Stimulated activated CD4-positive, alpha-beta T cell treated with anti-CD3 and anti-CD28 coated beads, Interleukin-12 subunit alpha, Interleukin-12 subunit beta, amount 100 ng/mL, for 48 hours (primary cell): Measurements from ENCODE around the gene TMEM135.
"Not testable (repeated sequence)": the region's sequence is repeated elsewhere in the genome, so short reads cannot be mapped to it uniquely, and the experiment has no call there.

ENCODE experiments used
- DNase-seq, 3 donors: peaks; one replicate each; pipeline ENCODE4 v3.0.0-alpha.2; 2020; ENCODE audit warnings: low read depth in 2 of 3, low spot score in 1 of 3

TMEM135 gene

DNA sequence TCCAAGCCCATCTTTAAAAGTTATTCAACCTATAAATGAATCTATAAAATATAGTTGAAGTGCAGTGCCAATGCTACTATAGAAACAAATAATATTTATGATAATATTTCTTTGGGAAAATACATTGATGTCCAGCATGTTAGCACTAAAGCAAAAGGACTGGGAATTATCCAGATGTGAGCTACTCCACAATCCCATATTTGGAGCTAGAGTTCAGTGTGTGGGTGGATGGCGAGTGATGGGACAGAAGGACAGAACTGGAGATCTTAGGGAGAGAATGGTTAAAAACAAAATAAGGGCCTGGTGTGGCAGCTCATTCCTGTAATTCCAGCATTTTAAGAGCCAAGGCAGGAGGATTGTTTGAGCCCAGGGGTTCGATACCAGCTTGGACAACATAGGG is 216.8 kb downstream of the TMEM135 start:
- no peak for DNase-seq

DNA sequence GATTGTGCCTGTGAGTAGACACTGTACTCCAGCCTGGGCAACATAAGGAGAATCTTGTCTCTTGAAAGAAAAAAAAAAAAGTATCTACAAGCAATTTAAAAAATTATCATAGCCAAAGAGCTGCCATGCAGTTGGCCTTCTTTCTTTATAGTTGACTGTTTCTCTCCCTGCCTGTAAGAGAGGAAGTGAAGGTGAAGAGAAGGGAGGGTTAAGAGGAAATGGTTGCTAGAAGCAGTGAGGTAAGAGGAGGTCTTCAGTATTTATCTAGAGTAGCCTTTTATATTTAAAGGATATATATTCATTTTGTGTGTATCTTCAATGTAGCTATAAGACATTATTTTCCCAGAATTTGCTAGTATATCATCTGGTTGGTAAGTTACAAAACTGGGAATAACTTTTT is 217.9 kb downstream of the TMEM135 start:
- no peak for DNase-seq

DNA sequence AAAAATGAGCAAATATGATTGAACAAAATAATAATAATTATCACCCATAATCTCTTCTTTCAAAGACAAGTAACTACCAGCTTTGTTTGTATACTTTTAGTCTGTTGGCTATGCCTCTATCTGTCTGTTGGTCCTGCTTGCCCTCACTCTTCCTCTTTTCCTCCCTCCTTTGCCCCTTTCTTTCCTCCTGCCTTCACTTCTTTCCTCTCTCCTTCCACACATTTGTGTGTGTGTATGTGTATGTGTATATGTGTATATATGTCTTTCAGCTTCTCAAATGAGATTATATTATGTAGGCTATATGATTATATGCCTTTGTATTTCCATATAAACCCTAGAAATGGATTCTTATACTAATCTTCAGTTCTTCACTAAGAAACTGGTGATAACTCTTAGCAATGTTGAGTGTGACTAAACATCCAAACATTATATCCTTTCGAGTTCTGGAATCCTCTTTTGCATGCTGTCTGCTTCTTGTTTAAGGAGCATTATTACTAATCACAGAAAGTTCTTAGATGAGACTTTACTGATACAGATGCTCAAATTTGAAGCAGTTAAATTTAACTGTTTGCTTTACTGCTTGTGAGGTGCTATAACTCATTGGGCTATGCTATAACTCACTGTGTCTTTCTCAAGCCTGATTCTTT is 219.1 kb downstream of the TMEM135 start:
- no peak for DNase-seq

DNA sequence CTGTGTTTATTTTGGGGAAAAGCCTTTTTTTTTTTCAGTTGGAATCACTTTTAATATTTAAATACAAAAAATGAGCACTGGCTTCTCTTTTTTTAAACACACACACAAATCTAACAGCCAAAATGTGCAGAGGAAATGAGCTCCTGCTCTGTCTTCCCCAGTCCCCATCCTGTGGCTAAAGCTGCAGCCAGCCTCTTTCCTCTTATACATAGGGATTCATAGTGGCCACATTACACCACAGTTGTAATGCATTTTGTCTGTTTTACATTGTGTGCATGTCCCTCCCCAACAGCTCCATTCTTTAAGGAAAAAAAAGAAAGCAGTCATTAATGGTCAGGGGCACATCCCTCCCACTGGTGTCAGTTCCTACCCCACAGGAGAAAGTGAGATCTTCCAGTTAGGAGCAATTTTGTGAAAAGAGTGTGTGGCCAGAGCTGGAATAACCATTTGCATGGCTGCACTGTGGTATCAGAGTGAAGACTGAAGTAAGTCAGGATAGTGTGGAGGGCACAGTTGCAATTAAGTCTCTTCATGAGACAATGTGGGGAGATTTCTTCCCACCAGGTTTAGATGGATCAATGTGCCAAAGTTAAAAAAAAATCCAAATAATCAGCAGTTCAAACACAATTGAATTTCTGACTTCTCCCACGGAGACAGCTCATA is 220.6 kb downstream of the TMEM135 start:
- no peak for DNase-seq

DNA sequence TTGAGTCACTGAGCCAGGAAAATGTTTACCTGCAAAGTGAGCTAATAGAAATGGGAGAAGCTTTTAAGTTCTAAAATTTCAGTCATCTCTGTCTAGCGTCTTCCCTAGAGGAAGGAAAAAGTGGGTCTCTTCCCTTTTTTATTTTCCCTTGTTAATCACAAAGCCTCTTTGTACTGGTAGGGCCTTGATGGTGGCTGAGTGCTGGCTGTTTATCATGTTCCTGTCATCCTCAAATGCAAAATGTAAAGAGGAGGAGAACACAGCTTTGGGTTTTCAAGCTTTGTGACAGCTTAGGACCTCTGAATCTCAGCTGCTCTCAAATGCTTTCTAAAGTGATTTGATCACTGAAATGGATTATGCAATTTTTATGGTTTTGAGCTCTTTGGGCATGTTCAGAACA is 222.0 kb downstream of the TMEM135 start:
- no peak for DNase-seq

DNA sequence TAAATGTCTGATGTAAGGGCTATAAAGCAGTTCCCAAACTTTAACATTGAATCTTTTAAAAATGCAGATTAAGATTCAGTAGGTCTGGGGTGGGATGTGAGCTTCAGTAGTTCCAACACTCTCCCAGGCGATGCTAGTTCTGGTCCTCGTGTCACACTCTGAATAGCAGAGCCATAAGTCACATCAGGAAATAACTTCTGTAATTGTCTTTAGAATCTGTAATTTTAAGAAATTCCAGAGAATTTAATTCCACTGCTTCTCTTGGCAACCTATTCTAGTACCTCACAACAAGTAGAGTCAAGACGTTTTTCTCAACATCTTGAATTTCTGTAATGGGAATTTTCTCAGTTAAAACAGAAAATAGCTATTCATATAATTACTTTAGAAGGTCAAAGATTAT is 223.1 kb downstream of the TMEM135 start:
- DNase-seq = no peak

DNA sequence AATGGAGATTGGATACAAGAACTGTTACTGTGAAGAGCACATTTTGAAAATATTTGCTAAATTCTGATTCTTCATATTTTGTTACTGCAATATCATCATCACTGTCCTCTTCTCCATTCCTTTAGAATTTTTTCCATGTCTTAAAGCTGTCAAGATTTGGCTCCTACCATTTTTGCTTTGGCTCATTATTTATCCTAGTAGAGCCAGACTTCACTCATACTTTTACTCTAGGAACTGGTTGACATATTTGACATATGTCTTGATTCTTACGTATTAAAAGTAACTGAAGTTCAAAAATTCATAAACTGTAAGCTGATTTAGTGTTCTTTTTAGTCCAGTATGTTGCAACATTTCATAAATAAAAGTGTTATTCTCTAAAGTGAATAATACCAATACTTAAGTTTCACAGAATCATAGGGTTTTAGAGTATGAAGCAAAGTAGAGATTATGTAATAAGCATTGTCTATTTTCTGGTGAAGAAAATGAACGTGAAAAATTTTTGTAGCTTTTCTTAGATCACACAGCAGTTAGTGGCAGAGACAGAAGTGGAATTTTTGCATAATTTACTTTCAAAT is 225.6 kb downstream of the TMEM135 start:
- DNase-seq = no peak

DNA sequence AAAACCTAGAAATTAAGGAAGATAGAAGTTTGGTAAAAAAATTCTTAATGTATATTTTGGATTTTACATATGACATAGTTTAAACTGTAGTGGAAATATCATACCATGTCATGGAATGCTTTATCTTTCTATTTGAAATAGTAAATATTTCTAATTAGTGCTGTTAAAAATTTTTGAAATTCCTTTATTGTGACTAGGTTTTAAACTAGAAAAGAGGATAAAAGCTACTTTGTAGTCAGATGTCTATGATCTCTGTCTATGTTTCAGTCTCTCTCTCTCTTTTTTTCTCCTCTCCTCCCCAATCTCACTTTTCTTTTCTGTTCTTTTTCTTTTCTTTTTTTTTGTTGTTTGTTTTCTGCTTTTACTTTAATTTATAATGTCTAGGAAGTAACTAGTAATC is 226.2 kb downstream of the TMEM135 start:
- DNase-seq = no peak

DNA sequence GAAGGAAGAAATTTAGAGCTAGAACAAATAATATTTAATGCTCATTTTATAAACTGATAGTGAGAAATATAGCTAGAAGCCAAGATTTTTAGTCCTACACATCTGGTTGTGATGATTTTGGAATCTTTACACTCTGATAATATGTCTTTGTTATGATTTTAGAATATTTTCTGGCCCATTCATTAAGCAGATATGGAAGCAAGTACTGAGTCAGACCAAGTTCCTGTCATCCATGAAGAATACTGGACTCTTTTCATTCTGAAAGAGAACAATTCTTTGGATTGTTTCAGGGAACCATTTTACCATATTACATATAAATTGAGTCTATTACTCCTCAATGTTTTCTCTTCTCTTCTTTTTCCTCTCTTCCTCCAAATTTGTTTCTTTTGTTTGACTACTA is 227.4 kb downstream of the TMEM135 start:
- DNase-seq = no peak

DNA sequence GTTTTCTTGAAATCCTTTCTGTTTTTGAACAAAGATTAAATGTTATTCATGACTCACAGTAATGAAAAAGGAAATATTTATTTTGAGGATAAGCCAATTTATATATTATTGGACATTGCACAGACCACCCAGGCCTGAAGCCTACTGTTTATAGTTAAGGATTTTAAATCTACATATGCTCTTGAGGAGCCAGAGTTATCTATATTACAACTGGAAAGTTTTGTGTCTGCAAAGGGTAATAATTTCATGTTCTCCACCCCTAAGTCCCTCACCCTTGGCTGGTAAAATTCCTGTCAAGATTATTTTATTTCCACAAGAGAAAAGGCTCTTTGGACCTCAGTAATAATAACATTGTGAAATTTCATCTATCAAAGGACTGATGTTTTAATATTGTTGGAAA is 228.2 kb downstream of the TMEM135 start:
- no peak for DNase-seq

DNA sequence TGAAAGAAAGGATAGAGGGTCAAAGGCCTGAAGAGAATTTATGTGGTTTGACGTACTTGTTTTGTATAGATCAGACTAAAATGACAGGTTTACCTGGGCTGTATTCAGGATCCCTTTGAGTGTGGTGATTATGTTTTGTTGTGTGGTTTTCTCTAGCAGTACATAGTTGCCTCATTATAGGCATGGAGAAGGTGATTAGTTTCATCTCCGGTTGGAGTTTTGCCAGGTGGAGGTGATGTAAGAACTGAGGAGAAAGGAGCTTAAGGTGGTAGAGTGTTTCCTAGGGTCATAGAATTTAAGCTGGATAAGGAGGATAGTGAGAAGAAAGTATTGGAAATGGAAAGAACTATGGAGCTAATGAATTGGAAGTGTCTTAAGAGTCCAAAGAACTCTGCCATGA is 229.0 kb downstream of the TMEM135 start:
- no peak for DNase-seq

DNA sequence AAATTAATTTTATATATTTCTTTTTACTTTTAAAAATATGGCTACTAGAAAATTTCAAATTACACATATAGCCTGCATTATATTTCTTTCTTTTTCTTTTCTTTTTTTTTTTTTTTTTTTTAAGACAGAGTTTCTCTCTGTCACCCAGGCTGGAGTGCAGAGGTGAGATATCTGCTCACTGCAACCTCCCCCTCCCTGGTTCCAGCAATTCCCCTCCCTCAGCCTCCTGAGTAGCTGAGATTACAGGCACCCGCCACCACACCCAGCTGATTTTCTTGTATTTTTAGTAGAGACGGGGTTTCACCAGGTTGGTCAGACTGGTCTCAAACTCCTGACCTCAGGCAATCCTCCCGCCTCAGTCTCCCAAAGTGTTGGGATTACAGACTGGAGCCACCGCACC is 234.2 kb downstream of the TMEM135 start:
- not testable (repeated sequence) for DNase-seq

DNA sequence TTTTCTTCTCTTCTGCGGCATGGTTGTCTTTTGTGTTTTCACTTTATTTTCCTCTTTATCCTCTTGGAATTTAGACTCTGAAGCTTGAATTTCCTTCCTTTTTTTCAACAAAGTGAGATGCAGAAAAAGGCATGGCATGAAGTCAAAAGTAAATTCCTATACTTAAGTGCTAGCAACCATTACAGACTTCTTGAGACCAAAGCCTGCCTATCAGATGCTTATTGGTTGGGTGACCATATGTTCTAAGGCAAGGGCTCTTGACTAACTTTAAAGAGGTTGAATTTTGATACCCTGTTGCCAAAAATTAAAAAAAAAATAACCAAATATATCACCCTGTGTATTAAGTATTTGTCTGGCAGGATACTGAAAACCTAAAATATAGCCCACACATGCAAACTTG is 237.4 kb downstream of the TMEM135 start:
- no peak for DNase-seq

DNA sequence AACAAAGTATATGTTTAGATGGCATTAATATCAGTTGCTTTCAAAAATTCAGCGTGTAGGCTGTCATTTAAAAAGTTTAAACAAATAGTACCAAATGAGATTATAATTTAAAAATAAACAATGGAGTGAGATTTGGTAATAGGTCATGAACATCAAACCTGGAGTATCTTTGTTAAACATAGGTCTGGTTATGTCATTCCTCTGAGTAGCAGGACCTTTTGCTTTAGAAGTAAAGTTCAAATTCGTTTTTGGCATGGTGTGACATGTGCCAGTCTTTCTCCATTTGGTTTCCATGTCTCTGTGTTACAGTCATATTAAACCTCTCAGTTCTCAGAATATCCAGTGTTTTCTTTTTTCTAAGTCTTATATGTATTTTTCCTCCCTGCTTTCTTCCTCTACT is 242.4 kb downstream of the TMEM135 start:
- no peak for DNase-seq

DNA sequence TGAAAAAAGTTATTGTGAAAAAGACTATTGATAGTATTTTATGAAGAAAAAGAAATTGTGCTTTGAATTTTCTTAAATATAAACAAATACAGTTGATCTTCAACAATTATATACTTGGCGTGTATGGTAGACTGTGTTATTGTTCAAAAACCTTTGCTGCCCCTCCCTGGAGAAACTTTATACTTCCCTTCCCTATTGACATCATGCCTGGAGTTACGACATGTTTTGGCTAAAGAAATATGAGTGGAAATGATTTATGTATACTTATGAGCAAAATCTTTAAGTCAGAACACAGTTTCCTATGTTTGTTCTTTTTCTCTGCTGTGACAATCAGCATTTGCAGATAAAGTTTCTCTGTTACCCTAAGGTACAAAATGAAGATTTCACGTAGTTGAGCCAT is 243.8 kb downstream of the TMEM135 start:
- DNase-seq = no peak

DNA sequence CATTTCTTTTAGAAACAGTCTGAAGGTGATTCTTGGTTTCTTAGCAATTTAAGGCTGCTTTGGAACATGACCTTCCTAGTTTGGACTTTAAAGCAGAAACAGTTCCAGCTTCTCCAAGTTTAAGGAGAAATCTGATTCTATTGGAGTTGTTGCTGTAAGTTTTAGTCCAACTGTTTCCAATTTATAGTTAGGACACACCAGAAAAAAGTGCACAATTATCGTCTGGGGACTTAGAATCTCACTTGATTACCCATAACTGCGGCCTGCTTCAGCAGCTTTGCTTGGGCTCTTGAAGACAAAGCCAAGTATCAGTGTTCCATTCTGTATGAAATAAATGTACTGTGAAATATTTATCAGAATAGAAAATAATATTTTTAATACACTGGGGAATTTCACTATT is 246.6 kb downstream of the TMEM135 start:
- no peak for DNase-seq

DNA sequence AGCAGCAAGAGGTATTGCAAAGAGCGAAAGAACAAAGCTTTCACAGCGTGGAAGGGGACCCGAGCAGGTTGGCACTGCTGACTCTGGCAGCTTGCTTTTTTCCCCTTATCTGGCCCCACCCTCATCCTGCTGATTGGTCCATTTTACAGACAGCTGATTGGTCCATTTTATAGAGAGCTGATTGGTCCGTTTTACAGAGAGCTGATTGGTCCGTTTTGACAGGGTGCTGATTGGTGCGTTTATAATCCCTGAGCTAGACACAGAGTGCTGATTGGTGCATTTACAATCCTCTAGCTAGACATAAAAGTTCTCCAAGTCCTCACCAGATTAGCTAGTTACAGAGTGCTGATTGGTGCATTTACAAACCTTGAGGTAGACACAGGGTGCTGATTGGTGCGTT is 247.9 kb downstream of the TMEM135 start:
- DNase-seq = not testable (repeated sequence)

DNA sequence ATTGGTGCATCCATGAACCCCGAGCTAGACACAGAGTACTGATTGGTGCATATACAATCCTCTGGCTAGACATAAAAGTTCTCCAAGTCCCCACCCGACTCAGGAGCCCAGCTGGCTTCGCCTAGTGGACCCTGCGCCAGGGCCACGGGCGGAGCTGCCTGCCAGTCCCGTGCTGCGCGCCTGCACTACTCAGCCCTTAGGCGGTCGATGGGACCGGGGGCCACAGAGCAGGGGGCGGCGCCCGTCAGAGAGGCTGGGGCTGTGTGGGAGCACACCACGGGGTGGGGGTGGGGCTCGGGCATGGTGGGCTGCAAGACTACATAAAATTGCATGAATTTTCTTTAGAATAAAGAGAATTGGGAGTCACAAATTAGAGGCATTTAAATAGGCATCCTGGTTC is 248.6 kb downstream of the TMEM135 start:
- DNase-seq = no peak

DNA sequence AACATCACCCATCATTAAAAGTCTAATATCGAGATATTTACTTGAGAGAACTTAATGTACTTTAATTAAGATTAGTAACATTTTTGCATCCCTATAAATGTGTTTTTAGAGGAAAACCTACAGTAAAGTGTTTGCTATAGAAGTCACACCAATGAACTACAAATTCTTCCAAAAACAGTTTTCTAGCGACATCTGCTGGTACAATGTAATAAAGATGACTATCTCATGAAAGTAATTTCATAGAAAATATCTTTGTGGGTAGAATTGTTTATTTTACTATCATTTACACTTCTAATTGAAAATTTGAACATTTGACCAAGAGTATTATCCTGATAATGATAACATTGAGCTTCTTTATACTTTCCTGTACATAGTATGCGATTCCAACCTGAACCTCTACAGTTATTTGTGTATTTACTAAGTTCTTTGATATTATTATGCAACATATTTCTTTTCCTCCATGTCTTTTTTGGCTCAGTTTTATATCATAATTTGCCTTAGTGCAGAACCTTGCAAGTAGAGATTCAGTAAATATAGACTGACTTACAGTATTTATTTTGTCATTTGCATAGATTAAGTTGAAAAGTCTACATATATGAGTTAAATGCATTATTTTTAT is 252.7 kb downstream of the TMEM135 start:
- DNase-seq = peak in 1 of 3 donors; percentile 34

DNA sequence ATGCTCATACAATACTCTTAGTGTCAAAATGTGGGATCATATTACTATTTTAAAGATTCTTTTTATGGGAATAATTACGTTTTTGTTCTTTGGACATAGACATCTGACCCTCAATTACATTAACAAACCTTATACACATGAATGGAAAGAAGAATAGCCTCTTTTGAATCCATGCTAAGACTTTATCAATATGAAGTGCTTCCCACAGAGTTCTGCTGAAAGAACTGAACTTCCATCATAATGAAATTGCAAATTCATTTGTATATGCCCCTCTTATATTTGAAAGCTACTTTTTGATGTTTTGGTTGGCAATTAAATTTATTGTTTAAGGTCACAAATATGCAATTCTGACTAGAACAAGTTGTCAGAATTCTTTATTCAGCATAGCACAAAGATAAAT is 254.9 kb downstream of the TMEM135 start:
- no peak for DNase-seq

DNA sequence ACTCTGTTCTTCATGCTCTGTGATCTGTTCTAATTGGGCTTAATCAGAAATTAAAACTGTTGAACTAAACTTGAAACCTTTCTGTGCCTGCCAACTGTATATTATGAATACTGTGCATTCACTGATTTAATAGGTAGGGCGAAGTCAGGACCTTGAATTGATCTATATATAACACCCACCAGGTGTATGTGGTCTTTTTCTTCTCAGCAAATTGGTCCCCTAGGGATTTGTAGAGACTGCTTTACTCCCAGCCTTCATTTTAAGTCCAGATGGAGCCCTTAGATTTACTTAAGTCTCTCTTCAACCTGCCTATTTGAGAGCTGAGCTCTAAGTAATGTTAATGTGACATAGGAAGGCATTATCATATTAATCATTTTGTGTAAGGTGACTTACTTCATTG is 257.5 kb downstream of the TMEM135 start:
- DNase-seq = no peak

DNA sequence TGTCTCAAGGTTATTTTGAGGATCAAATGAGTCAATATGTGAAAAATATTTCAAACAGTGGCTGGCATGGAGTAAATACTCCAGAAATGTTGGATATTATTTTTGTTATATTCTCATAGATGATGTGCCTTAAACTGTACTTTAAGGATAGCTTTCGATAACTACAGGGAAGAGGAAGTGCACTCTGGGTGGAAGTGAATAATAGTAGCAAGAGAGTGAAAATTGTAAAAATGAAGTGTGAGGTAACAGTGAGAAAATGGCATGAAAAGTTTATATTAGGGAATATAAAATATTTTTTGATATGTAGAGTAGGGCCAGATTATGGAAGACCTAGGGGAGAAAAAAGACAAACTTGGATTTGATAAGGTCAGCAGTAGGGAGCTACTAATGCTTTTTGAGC is 258.9 kb downstream of the TMEM135 start:
- no peak for DNase-seq
